Stomach (tissue), 9 donors: ENCODE data around the gene KIF13A. TPM values are rescaled to one million over a fixed set of nuclear protein-coding genes. Genes with fewer than 3 reads are reported as not detected.

Source experiments
- DNase-seq, 2 donors: peaks; one replicate each; pipeline versions ENCODE4 v3.0.0 to v3.0.0-alpha.2; 2013 to 2019
- H3K27ac ChIP-seq, 5 donors: fragments of 200-600 bp in 4 of 5; sonication (generic) in 4 of 5; one replicate each; pipeline ENCODE4 v1.5.1; 2013 to 2019; ENCODE audit warnings: mild to moderate bottlenecking in 1 of 5, moderate library complexity in 1 of 5
- H3K27me3 ChIP-seq, 3 donors: fragments of 200-600 bp; sonication (generic); one replicate each; pipeline ENCODE4 v1.5.1; 2017 to 2019; ENCODE audit warnings: mixed run types in 1 of 3
- H3K36me3 ChIP-seq, 4 donors: fragments of 200-600 bp; sonication (generic); 1 replicate in 3 of 4; 2 replicates in 1 of 4; pipeline ENCODE4 v1.5.1; 2016 to 2019
- H3K4me1 ChIP-seq, 4 donors: fragments of 200-600 bp; sonication (generic); one replicate each; pipeline ENCODE4 v1.5.1; 2016 to 2019
- H3K4me3 ChIP-seq, 4 donors: fragments of 200-600 bp; sonication (generic) in 3 of 4; one replicate each; pipeline ENCODE4 v1.5.1; 2016 to 2019; ENCODE audit warnings: mild to moderate bottlenecking in 1 of 4
- H3K9me3 ChIP-seq, 4 donors: fragments of 200-600 bp; sonication (generic); one replicate each; pipeline ENCODE4 v1.5.1; 2016 to 2019
- EP300 ChIP-seq: sonication (generic); formaldehyde crosslinking; IDR thresholded peaks from one replicate; pipeline ENCODE4 v1.6.1; 2017; ENCODE audit warnings: antibody characterized with exemption
- POLR2A ChIP-seq, 4 donors: fragments of 450-650 bp; IDR thresholded peaks; one replicate each; pipeline ENCODE4 v1.6.1; 2016; ENCODE audit warnings: antibody characterized with exemption in 4 of 4, control low read depth in 2 of 4, mild to moderate bottlenecking in 1 of 4, moderate library complexity in 1 of 4
- POLR2AphosphoS5 ChIP-seq, 3 donors: sonication (generic); formaldehyde crosslinking; IDR thresholded peaks; one replicate each; pipeline ENCODE4 v1.6.1; 2016; ENCODE audit warnings: antibody characterized with exemption in 3 of 3
- WGBS, 5 donors: extraction: QIAGEN DNeasy Blood & Tissue Kit in 3 of 5; methylation state at CpG; one replicate each; pipeline versions ENCODE4 v1.1.5 to v1.1.7; 2013 to 2018; 5-methylcytosine and 5-hydroxymethylcytosine counted together
- intact Hi-C: fragments of 100-400 bp; cut with DNase I; formaldehyde crosslinking; loops from one replicate; pipeline ENCODE4 v1.15.1; 2023; ENCODE audit warnings: low total_unique reads
- polyA plus RNA-seq, 3 donors: library from polyadenylated mRNA; stranded (reverse); fragments of 200-250 nt; gene quantifications; one replicate each; pipeline ENCODE4 v1.2.3, GENCODE V29; 2013
- total RNA-seq, 5 donors: library from RNA; depleted of rRNA; stranded (reverse); fragments of >200 nt; gene quantifications; one replicate each; pipeline versions ENCODE4 v1.1.0 to v1.2.3, GENCODE V29; 2014 to 2016
- TF ChIP-seq, protein P1 (sequence below), 7 experiments: fragments of 450-650 bp in 4 of 7; fragments of 200-600 bp in 3 of 7; sonication (generic) in 3 of 7; IDR thresholded peaks; one replicate each; pipeline ENCODE4 v1.5.1; 2016 to 2019; ENCODE audit warnings: antibody characterized with exemption in 7 of 7, control low read depth in 2 of 7, mild to moderate bottlenecking in 1 of 7
- donor health status: healthy with polysubstance abuse.
- donor health status: Bipolar disorder and iron deficiency.
- donor health status: healthy.

KIF13A gene
- total and polyA plus RNA-seq, 8 donors: 9.2 to 60.6 (median 23.6) TPM

DNA sequence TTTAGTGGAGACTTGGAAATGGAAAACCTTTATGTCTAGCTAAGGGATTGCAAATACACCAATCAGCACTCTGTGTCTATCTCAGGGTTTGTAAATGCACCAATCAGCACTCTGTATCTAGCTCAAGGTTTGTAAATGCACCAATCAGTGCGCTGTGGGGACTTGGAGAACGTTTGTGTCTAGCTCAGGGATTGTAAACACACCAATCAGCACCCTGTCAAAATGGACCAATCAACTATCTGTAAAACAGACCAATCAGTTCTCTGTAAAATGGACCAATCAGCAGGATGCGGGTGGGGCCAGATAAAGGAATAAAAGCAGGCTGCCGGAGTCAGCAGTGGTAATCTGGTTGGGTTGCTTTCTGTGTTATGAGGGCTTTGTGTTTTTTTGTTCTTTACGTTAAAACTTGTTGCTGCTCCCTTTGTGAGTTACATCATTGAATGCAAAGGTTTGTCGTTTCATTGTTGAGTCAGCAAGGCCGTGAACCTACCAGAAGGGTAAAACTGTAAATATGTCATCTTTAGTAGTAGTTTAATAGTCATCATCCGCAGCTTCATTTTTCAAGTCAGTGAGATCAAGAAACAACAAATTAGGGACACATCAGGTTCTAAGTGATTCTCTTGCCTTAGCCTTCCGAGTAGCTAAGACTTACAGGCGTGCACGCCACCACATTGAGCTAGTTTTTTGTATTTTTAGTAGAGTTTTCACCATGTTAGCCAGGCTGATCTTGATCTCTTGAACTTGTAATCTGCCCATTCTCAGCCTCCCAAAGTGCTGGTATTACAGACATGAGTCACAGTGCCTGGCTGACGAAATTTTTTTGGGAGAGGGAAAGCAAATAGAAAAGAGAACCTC is 258.0 kb downstream of the KIF13A start:
- TF ChIP-seq POLR2A (IDR thresholded peaks at IDR 0.05) (no peak), POLR2AphosphoS5 (IDR thresholded peaks at IDR 0.05) (no peak), EP300 (no peak)
- TF ChIP-seq, protein P1, sequence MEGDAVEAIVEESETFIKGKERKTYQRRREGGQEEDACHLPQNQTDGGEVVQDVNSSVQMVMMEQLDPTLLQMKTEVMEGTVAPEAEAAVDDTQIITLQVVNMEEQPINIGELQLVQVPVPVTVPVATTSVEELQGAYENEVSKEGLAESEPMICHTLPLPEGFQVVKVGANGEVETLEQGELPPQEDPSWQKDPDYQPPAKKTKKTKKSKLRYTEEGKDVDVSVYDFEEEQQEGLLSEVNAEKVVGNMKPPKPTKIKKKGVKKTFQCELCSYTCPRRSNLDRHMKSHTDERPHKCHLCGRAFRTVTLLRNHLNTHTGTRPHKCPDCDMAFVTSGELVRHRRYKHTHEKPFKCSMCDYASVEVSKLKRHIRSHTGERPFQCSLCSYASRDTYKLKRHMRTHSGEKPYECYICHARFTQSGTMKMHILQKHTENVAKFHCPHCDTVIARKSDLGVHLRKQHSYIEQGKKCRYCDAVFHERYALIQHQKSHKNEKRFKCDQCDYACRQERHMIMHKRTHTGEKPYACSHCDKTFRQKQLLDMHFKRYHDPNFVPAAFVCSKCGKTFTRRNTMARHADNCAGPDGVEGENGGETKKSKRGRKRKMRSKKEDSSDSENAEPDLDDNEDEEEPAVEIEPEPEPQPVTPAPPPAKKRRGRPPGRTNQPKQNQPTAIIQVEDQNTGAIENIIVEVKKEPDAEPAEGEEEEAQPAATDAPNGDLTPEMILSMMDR (IDR thresholded peaks at IDR 0.05): no peak
- intact Hi-C loops: no loop called here
- no peak overlapping the region for H3K27ac ChIP-seq
- no peak for DNase-seq
- no peaks in the 10 kb centered on the region for H3K36me3 ChIP-seq
- H3K4me3 ChIP-seq: no peak overlapping the region
- no peaks in the 10 kb centered on the region for H3K27me3 ChIP-seq
- WGBS, 5 donors: 76 to 84% (median 80%) methylated on average over 12 of the region's 12 CpGs
- H3K4me1 ChIP-seq: no peaks in the 10 kb centered on the region
- H3K9me3 ChIP-seq: no peaks in the 10 kb centered on the region

DNA sequence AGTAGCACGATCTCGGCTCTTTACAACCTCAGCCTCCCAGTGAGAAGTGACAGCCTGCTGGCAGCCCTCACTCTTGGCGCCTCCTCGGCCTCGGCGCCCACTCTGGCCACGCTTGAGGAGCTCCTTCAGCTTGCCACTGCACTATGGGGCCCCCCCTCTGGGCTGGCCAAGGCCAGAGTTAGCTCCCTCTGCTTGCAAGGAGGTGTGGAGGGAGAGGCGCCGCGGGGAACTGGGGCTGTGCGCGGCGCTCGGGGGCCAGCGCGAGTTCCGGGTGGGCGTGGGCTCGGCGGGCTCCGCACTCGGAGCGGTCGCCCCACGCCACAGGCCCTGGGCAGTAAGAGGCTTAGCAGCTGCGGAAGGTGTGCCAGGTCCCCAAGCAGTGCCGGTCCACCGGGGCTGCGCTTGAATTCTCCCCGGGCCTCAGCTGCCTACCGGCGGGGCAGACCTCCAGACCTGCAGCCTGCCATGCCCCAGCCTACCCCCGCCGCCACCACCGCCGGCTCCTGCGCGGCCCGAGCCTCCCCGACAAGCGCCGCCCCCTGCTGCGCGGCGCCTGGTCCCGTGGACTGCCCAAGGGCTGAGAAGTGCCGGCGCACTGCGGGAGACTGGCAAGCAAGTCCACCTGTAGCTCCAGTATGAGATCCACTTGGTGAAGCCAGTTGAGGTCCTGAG is 258.7 kb downstream of the KIF13A start:
- 96 to 100% (median 98%) methylated on average over 2 to 49 of the region's 49 CpGs for WGBS, 5 donors
- Histone ChIP-seq H3K27ac (no peak overlapping the region), H3K36me3 (no peaks in the 10 kb centered on the region), H3K4me3 (no peak overlapping the region), H3K27me3 (no peaks in the 10 kb centered on the region), H3K4me1 (no peaks in the 10 kb centered on the region), H3K9me3 (no peaks in the 10 kb centered on the region)
- intact Hi-C loops: no loop called here
- TF ChIP-seq EP300: no peak
- TF ChIP-seq, protein P1 (IDR thresholded peaks at IDR 0.05): no peak
- TF ChIP-seq POLR2AphosphoS5 (IDR thresholded peaks at IDR 0.05): no peak
- no peak for TF ChIP-seq POLR2A (IDR thresholded peaks at IDR 0.05)
- no peak for DNase-seq

DNA sequence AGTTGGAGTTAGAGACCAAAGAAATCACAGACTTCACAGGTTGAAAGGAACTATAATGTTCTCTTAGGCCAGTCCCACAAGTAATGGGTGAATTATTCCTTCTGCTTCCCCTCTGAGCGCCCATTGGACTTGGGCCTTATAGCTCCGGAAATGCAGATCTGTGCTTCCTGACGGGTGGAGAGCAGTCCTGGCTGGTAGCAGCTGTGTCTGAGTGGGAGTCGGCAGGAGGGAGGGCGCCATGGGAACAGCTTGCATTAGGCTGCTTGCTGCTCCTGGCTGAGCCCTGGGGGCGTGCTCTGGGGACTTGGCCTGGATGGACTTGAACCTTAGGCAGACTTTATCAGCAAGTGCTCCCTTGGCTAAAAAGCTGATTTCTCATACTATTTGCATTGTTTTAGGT is 262.4 kb downstream of the KIF13A start:
- intact Hi-C loops: no loop called here
- H3K4me1 ChIP-seq: no peaks in the 10 kb centered on the region
- H3K9me3 ChIP-seq: no peaks in the 10 kb centered on the region
- DNase-seq: peak in 1 of 2 donors; percentile 79
- TF ChIP-seq POLR2A (IDR thresholded peaks at IDR 0.05): no peak
- H3K36me3 ChIP-seq: no peaks in the 10 kb centered on the region
- 18 to 32% (median 31%) methylated on average over 6 of the region's 6 CpGs for WGBS, 5 donors
- no peak overlapping the region for H3K27ac ChIP-seq
- H3K27me3 ChIP-seq: no peaks in the 10 kb centered on the region
- no peak overlapping the region for H3K4me3 ChIP-seq

DNA sequence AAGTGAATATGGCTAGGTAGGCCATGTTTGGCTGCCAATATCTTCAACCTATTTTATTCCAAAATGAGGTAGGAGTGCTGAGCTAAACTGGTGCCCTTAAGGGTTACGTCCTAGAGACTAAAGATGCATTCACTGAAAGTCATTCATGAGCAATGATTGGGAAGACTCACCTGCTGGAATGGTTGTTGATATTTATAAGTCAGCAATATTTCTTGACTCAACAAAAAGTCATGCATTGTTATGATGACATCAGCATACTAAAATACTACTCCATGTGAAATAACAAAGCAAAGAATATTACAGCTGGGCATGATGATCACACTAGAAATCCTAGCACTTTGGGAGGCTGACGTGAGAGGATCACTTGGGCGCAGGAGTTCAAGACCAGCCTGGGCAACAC is 263.1 kb downstream of the KIF13A start:
- Histone ChIP-seq H3K27ac (no peak overlapping the region), H3K9me3 (no peaks in the 10 kb centered on the region), H3K27me3 (no peaks in the 10 kb centered on the region), H3K4me1 (no peaks in the 10 kb centered on the region), H3K36me3 (no peaks in the 10 kb centered on the region), H3K4me3 (no peak overlapping the region)
- intact Hi-C loops: no loop called here
- TF ChIP-seq POLR2AphosphoS5 (IDR thresholded peaks at IDR 0.05) (no peak), POLR2A (IDR thresholded peaks at IDR 0.05) (no peak), EP300 (no peak)
- TF ChIP-seq, protein P1 (IDR thresholded peaks at IDR 0.05): no peak
- WGBS, 5 donors: 90 to 99% (median 95%) methylated on average over 3 of the region's 3 CpGs
- DNase-seq: no peak
